ENCODE results near the gene CACNA1E.

CACNA1E gene

DNA sequence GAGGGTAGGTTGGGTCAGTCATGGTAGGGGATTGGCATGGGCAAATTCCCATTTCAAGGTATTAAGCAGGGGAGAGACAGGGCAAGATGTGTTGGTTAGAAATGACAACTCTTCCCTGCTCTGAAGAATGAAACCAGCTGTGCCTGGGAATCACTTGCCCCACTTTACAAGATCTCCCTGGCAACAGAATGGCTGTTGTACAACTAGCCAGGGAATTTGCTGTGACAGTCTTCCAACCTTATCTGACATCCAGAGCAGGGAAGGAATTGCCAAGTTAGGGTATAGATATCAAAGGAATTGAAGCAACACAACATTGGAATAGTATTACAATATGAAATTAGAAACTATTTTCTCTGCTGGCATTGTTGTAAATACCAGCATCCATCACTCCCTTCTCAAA is 154.7 kb downstream of the CACNA1E start:
- Histone ChIP-seq H3K27me3 (ENCODE audit: insufficient read depth, low read length) (no peaks in the 10 kb centered on the region), H3K9ac (ENCODE audit: low read depth, low read length) (no peak overlapping the region), H3K9me3 (ENCODE audit: insufficient read depth, low read depth, low read length) (no peaks in the 10 kb centered on the region), H3K4me3 (ENCODE audit: low read length) (no peak overlapping the region), H3K36me3 (ENCODE audit: insufficient read depth, low read length) (no peaks in the 10 kb centered on the region), H3K4me1 (ENCODE audit: insufficient read depth, low read length) (no peaks in the 10 kb centered on the region), H3K27ac (ENCODE audit: low read depth, low read length) (no peak overlapping the region)

DNA sequence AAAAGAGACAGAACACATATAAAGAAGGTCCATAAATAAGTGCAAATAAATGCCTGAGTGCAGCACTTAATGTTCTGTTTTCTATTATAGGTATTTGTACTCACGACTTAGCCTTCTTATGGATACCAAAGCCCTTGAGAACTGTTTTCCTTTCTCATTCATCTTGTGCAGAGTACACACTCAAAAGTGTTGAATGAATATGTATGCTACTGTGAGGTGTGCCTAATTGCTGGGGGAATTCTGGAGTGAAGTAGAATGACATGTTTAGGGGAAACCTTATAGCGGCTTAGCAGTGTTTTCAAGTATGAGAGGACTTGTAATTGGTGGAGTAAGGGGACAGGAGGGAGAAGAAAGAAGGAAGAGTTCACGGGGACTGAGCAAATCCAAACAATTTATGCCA is 157.6 kb downstream of the CACNA1E start:
- Histone ChIP-seq H3K27me3 (ENCODE audit: insufficient read depth, low read length) (no peaks in the 10 kb centered on the region), H3K4me3 (ENCODE audit: low read length) (no peak overlapping the region), H3K36me3 (ENCODE audit: insufficient read depth, low read length) (no peaks in the 10 kb centered on the region), H3K27ac (ENCODE audit: low read depth, low read length) (no peak overlapping the region), H3K4me1 (ENCODE audit: insufficient read depth, low read length) (no peaks in the 10 kb centered on the region), H3K9ac (ENCODE audit: low read depth, low read length) (no peak overlapping the region), H3K9me3 (ENCODE audit: insufficient read depth, low read depth, low read length) (no peaks in the 10 kb centered on the region)
- WGBS = 87% methylated on average over 3 of the region's 3 CpGs

DNA sequence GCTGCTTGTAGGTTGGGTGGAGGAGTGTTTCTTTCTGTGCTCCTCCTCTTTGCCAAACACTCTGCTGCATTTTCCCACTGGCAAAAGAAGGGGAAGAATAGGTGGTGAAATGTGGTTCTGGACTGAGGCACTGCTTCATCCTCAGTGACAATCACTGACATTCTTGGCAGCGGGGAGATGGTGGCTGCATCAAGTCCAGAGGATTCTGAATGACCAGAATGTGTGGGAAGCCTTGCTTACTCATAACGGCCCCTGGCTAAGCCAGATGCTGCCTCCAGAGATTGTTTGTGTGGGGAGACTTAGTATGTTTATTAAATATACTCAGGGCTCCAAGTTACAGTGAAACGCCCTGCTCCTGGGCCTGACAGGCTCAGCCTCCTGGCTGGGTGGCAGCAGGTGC is 160.3 kb downstream of the CACNA1E start:
- H3K4me1 ChIP-seq (ENCODE audit: insufficient read depth, low read length) = no peaks in the 10 kb centered on the region
- H3K4me3 ChIP-seq (ENCODE audit: low read length) = no peak overlapping the region
- no peak overlapping the region for H3K27ac ChIP-seq (ENCODE audit: low read depth, low read length)
- H3K9ac ChIP-seq (ENCODE audit: low read depth, low read length) = no peak overlapping the region
- H3K9me3 ChIP-seq (ENCODE audit: insufficient read depth, low read depth, low read length) = no peaks in the 10 kb centered on the region
- WGBS = 51% methylated on average over 3 of the region's 3 CpGs
- H3K36me3 ChIP-seq (ENCODE audit: insufficient read depth, low read length) = no peaks in the 10 kb centered on the region
- no peaks in the 10 kb centered on the region for H3K27me3 ChIP-seq (ENCODE audit: insufficient read depth, low read length)

DNA sequence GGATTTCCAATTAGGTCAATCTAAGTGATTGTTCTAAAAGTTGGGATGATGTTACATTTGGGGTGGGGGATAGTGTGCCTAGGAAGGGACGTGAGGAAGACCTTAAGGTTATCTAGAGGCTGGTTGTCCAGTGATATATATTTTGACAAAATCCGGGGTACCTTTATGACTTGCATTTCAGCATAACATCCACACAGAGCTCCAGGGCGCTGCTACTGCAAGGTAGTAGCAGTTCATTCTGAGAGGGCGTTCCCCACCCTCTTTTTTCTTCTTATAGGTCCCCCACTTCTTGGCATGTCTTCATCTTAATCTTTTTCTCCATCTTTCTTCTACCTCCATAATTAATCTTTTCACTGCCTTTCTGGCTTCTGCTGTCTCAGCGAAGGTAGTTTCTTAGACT is 161.9 kb downstream of the CACNA1E start:
- H3K4me3 ChIP-seq (ENCODE audit: low read length) = no peak overlapping the region
- no peaks in the 10 kb centered on the region for H3K27me3 ChIP-seq (ENCODE audit: insufficient read depth, low read length)
- no peak overlapping the region for H3K27ac ChIP-seq (ENCODE audit: low read depth, low read length)
- 92% methylated on average over 5 of the region's 5 CpGs for whole genome bisulfite sequencing
- no peaks in the 10 kb centered on the region for H3K9me3 ChIP-seq (ENCODE audit: insufficient read depth, low read depth, low read length)
- H3K4me1 ChIP-seq (ENCODE audit: insufficient read depth, low read length) = no peaks in the 10 kb centered on the region
- no peaks in the 10 kb centered on the region for H3K36me3 ChIP-seq (ENCODE audit: insufficient read depth, low read length)
- no peak overlapping the region for H3K9ac ChIP-seq (ENCODE audit: low read depth, low read length)

DNA sequence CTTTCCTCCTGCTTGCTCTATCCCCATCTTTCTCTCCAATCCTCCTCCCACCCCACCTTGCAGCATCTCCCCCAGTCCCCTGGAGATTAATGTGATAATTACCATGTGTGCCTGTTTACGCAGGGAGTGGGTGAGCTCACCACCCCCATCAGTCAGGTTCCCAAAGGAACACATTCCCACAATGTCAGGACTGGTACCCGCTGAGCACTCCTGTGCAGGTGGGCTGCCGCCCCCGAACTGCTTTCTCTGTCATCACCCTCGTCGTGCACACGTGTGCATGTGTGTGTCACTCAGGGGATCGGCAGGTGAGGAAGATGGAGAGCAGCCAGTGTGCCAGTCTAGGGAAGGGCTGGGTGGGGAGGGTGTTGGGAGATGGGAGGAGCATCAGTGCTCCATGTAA is 163.4 kb downstream of the CACNA1E start:
- Histone ChIP-seq H3K9me3 (ENCODE audit: insufficient read depth, low read depth, low read length) (no peaks in the 10 kb centered on the region), H3K9ac (ENCODE audit: low read depth, low read length) (no peak overlapping the region), H3K4me1 (ENCODE audit: insufficient read depth, low read length) (no peaks in the 10 kb centered on the region), H3K27me3 (ENCODE audit: insufficient read depth, low read length) (no peaks in the 10 kb centered on the region), H3K27ac (ENCODE audit: low read depth, low read length) (no peak overlapping the region), H3K36me3 (ENCODE audit: insufficient read depth, low read length) (no peaks in the 10 kb centered on the region), H3K4me3 (ENCODE audit: low read length) (no peak overlapping the region)
- WGBS = 94% methylated on average over 8 of the region's 8 CpGs

DNA sequence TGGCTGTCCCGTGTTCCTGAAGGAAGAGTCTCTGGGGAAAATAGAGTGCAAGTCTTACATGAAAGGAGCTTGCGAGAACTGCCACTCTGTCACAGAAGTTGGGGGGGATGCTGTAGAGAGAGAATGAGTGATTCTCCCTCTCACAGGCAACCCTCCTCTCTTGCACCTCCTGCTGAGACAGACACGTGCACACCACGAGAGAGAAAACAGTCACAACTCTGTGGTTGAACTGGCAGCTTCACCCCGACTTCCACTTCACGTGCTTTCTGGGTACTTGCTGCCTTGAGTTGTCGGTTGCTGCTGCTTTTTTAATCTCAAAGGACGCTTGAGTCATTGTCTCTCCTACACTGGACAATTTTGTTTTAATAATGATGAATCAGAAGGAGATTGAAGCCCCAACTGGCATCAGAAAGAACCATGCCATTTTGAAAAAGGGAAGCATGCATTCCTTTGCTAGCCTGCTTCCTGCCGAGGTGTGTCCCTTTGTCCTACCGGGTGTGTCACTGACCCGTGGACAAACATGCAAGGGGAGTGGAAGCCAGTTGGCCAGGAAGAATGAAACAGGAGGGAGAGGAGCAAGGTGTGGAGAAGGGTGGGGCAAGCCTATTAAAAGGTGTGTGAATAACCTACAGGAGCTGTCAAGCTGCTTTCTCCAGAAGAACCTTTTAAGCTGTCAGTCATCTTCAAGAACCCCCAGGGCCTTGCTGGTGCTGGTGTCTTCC is 164.2 kb downstream of the CACNA1E start:
- Histone ChIP-seq H3K9me3 (ENCODE audit: insufficient read depth, low read depth, low read length) (no peaks in the 10 kb centered on the region), H3K4me3 (ENCODE audit: low read length) (no peak overlapping the region), H3K27ac (ENCODE audit: low read depth, low read length) (no peak overlapping the region), H3K36me3 (ENCODE audit: insufficient read depth, low read length) (no peaks in the 10 kb centered on the region), H3K27me3 (ENCODE audit: insufficient read depth, low read length) (no peaks in the 10 kb centered on the region), H3K9ac (ENCODE audit: low read depth, low read length) (no peak overlapping the region), H3K4me1 (ENCODE audit: insufficient read depth, low read length) (no peaks in the 10 kb centered on the region)
- WGBS = 84% methylated on average over 11 of the region's 11 CpGs

DNA sequence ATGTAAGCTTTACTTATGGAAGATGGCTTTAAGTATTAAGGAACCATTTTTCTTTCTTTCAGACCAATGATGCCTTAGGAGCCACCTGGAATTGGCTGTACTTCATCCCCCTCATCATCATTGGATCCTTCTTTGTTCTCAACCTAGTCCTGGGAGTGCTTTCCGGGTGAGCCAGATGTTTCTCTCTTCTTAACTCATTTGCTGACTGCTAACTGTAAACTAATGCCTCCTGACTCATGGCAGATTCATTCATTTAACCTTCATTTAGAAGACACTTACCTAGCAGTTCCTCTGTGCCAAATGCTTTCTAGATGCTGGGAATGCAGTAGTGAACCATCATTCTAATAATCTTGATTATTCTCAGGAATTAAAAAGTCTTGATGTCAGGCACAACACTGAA is 168.0 kb downstream of the CACNA1E start:
- H3K36me3 ChIP-seq (ENCODE audit: insufficient read depth, low read length) = no peaks in the 10 kb centered on the region
- no peak overlapping the region for H3K9ac ChIP-seq (ENCODE audit: low read depth, low read length)
- H3K4me3 ChIP-seq (ENCODE audit: low read length) = no peak overlapping the region
- no peaks in the 10 kb centered on the region for H3K4me1 ChIP-seq (ENCODE audit: insufficient read depth, low read length)
- H3K9me3 ChIP-seq (ENCODE audit: insufficient read depth, low read depth, low read length) = no peaks in the 10 kb centered on the region
- H3K27me3 ChIP-seq (ENCODE audit: insufficient read depth, low read length) = no peaks in the 10 kb centered on the region
- WGBS = 94% methylated on average over 1 of the region's 1 CpG
- H3K27ac ChIP-seq (ENCODE audit: low read depth, low read length) = no peak overlapping the region

DNA sequence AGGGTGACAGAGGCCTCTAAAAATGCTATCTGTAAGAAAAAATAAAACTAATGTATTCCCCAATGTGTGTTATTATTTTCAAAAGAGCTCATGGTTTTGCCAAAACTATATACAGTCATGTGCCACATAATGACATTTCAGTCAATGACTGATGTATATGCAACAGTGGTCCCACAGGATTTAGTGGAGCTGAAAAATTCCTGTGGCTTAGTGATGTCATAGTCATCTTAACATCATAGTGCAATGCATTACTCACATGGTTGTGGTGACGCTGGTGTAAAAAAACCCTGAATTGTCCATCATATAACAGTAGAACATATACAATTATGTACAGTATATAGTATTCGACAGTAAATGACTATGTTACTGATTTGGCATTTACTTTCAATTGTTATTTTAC is 172.4 kb downstream of the CACNA1E start:
- no CpG with 5 or more reads among the region's 2 CpGs for WGBS
- Histone ChIP-seq H3K27ac (ENCODE audit: low read depth, low read length) (no peak overlapping the region), H3K4me1 (ENCODE audit: insufficient read depth, low read length) (no peaks in the 10 kb centered on the region), H3K27me3 (ENCODE audit: insufficient read depth, low read length) (no peaks in the 10 kb centered on the region), H3K36me3 (ENCODE audit: insufficient read depth, low read length) (no peaks in the 10 kb centered on the region), H3K4me3 (ENCODE audit: low read length) (no peak overlapping the region), H3K9me3 (ENCODE audit: insufficient read depth, low read depth, low read length) (no peaks in the 10 kb centered on the region), H3K9ac (ENCODE audit: low read depth, low read length) (no peak overlapping the region)

DNA sequence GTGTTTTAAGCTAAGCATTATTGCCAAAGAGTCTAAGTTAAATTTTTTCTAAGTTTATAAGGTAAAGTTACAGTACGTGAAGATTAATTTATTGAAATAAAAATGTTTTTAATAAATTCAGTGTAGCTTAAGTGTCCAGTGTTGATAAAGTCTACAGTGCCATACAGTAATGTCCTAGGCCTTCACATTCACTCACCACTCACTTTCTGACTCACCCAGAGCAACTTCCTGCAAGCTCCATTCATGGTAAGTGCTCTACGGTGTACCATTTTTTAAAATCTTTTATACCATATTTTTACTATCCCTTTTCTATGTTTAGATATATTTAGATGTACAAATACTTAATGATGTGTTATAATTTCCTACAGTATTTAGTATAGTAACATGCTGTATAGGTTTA is 173.2 kb downstream of the CACNA1E start:
- 100% methylated on average over 1 of the region's 2 CpGs for whole genome bisulfite sequencing
- Histone ChIP-seq H3K27me3 (ENCODE audit: insufficient read depth, low read length) (no peaks in the 10 kb centered on the region), H3K4me1 (ENCODE audit: insufficient read depth, low read length) (no peaks in the 10 kb centered on the region), H3K36me3 (ENCODE audit: insufficient read depth, low read length) (no peaks in the 10 kb centered on the region), H3K9me3 (ENCODE audit: insufficient read depth, low read depth, low read length) (no peaks in the 10 kb centered on the region), H3K9ac (ENCODE audit: low read depth, low read length) (no peak overlapping the region), H3K4me3 (ENCODE audit: low read length) (no peak overlapping the region), H3K27ac (ENCODE audit: low read depth, low read length) (no peak overlapping the region)

DNA sequence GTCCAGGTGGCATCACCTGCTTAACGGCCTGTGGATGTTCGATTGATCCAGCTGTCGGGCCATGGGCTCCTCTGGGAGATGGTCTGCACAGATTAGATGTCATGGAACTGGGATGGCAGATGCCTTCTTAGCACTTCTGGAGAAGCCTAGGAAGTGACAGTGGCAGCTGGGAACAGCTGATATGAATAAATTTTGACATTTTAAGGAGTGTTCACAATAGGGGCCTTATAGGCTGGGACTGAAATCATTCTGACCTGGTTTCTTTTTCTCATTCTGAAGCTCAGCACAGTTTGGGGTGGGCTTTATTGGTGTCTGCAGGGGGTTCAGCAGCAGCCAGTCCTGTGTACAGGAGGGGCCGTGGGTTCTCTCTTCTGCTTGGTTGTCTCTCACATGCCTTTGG is 175.3 kb downstream of the CACNA1E start:
- Histone ChIP-seq H3K36me3 (ENCODE audit: insufficient read depth, low read length) (no peaks in the 10 kb centered on the region), H3K27ac (ENCODE audit: low read depth, low read length) (no peak overlapping the region), H3K4me3 (ENCODE audit: low read length) (no peak overlapping the region), H3K9me3 (ENCODE audit: insufficient read depth, low read depth, low read length) (no peaks in the 10 kb centered on the region), H3K27me3 (ENCODE audit: insufficient read depth, low read length) (no peaks in the 10 kb centered on the region), H3K9ac (ENCODE audit: low read depth, low read length) (no peak overlapping the region), H3K4me1 (ENCODE audit: insufficient read depth, low read length) (peaks cover 6% of the 10 kb centered on the region; the same call in 1 of the 2 replicates)
- WGBS = 97% methylated on average over 4 of the region's 4 CpGs

DNA sequence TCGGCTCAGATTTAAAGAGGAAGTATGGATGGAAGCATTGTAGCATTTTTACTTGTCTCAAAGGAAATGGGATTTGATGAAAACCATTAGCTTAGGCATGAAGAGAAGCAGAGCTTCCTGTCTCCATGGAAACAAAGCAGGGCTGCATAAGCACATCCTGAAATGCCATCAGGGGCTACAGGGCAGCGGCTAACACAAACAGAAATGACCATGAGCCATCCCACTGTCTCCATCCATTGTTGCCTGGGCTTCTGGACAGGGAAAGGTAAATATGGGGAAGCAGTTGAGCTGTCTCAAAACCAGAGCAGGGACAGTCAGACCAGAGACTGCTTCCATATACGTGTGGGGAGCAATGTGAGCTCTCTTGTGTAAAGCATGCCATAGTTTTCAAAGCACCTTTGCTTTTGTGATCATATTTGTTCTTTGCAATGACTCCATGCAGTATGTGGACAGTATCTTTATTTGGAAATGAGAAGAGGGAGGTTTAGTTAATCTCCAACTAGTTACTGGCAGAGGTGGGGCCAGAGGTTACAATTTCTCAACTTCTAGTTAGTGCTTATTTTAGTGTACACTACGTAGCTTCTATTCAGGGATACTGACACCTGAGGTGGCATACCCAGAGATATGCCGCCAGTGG is 176.1 kb downstream of the CACNA1E start:
- no peak overlapping the region for H3K27ac ChIP-seq (ENCODE audit: low read depth, low read length)

More for the DNA sequence above, 176.1 kb downstream of the CACNA1E start:
- WGBS = 93% methylated on average over 5 of the region's 5 CpGs
- H3K36me3 ChIP-seq (ENCODE audit: insufficient read depth, low read length) = no peaks in the 10 kb centered on the region
- H3K4me3 ChIP-seq (ENCODE audit: low read length) = no peak overlapping the region
- H3K9ac ChIP-seq (ENCODE audit: low read depth, low read length) = no peak overlapping the region
- no peaks in the 10 kb centered on the region for H3K9me3 ChIP-seq (ENCODE audit: insufficient read depth, low read depth, low read length)
- no peaks in the 10 kb centered on the region for H3K27me3 ChIP-seq (ENCODE audit: insufficient read depth, low read length)
- peaks cover 6% of the 10 kb centered on the region; the same call in 1 of the 2 replicates for H3K4me1 ChIP-seq (ENCODE audit: insufficient read depth, low read length)
